Measurements from ENCODE around the gene RAB24.
A peak's percentile ranks its signal among the peaks of the same experiment; 100 is the strongest.

RAB24 gene

GRCh38 chr5:177338251-177339106 lies 35.0 kb upstream of the RAB24 start:
- TF ChIP-seq SPI1 (IDR thresholded peaks at IDR 0.05; ENCODE audit: borderline replicate concordance, low read depth): no peak
- TF ChIP-seq REST (IDR thresholded peaks at IDR 0.05; ENCODE audit: insufficient replicate concordance, low read depth): no peak
- no peak for TF ChIP-seq GABPA (IDR thresholded peaks at IDR 0.05; ENCODE audit: low read depth)
- TF ChIP-seq CTCF (IDR thresholded peaks at IDR 0.05; ENCODE audit: insufficient read depth, low read length): no peak
- no peak for TF ChIP-seq POLR2AphosphoS5 (IDR thresholded peaks at IDR 0.05; ENCODE audit: low read depth)
- H3K4me3 ChIP-seq (replicated peaks; ENCODE audit: insufficient read depth, low read length): no peak overlapping the region
- DNase-seq (ENCODE audit: low read depth in 1 of 2, low spot score in 1 of 2): no peak
- peak overlapping the region; percentile 18 for H3K27ac ChIP-seq (replicated peaks)
- no peaks in the 10 kb centered on the region for H3K27me3 ChIP-seq (ENCODE audit: insufficient read depth, poor library complexity, severe bottlenecking)

GRCh38 chr5:177336603-177337494 lies 33.3 kb upstream of the RAB24 start:
- TF ChIP-seq POLR2AphosphoS5 (IDR thresholded peaks at IDR 0.05; ENCODE audit: low read depth) (no peak), GABPA (IDR thresholded peaks at IDR 0.05; ENCODE audit: low read depth) (no peak), CTCF (IDR thresholded peaks at IDR 0.05; ENCODE audit: insufficient read depth, low read length) (no peak), REST (IDR thresholded peaks at IDR 0.05; ENCODE audit: insufficient replicate concordance, low read depth) (no peak), SPI1 (IDR thresholded peaks at IDR 0.05; ENCODE audit: borderline replicate concordance, low read depth) (no peak)
- Histone ChIP-seq H3K27ac (replicated peaks) (no peak overlapping the region), H3K27me3 (ENCODE audit: insufficient read depth, poor library complexity, severe bottlenecking) (no peaks in the 10 kb centered on the region), H3K4me3 (replicated peaks; ENCODE audit: insufficient read depth, low read length) (no peak overlapping the region)
- DNase-seq (ENCODE audit: low read depth in 1 of 2, low spot score in 1 of 2): no peak

- no peak overlapping the region for H3K4me3 ChIP-seq (replicated peaks; ENCODE audit: insufficient read depth, low read length)
- peak in 1 of 2 experiments; percentile 63 for DNase-seq (ENCODE audit: low read depth in 1 of 2, low spot score in 1 of 2)
- H3K27me3 ChIP-seq (ENCODE audit: insufficient read depth, poor library complexity, severe bottlenecking): no peaks in the 10 kb centered on the region
- TF ChIP-seq GABPA (IDR thresholded peaks at IDR 0.05; ENCODE audit: low read depth) (no peak), CTCF (IDR thresholded peaks at IDR 0.05; ENCODE audit: insufficient read depth, low read length) (peak; percentile 65)
- no peak overlapping the region for H3K27ac ChIP-seq (replicated peaks)
Measured at GRCh38 chr5:177336112-177336511, 32.6 kb upstream of the RAB24 start.

All from HL-60 (cell line).